HG03280 (cell line): ENCODE measurements around the gene LPAR5.
"Not testable (repeated sequence)": the region's sequence is repeated elsewhere in the genome, so short reads cannot be mapped to it uniquely, and the experiment has no call there.

Experiments
- ATAC-seq: cut with Tn5 transposase; IDR thresholded peaks from one replicate; pipeline ENCODE4 v1.9.1; 2021; ENCODE audit warnings: mild to moderate bottlenecking, moderate library complexity; ENCODE audit not compliant: unreplicated experiment

The LPAR5 gene

GRCh38 chr12:6607751-6608591 lies 27.8 kb downstream of the LPAR5 start:
- ATAC-seq = peak; percentile 27

- ATAC-seq = peak; percentile 1
These were observed 29.2 kb downstream of the LPAR5 start for GRCh38 chr12:6606331-6607131.

- ATAC-seq = no peak
These were observed 30.1 kb downstream of the LPAR5 start for GRCh38 chr12:6605421-6606330.

GRCh38 chr12:6604259-6605029 lies 31.3 kb downstream of the LPAR5 start:
- no peak for ATAC-seq

- no peak for ATAC-seq
These were observed 32.6 kb downstream of the LPAR5 start for GRCh38 chr12:6603095-6603567.

GRCh38 chr12:6602526-6602925 lies 33.2 kb downstream of the LPAR5 start:
- no peak for ATAC-seq

GRCh38 chr12:6595673-6596072 lies 40.1 kb downstream of the LPAR5 start:
- not testable (repeated sequence) for ATAC-seq

- no peak for ATAC-seq
These were observed 43.7 kb downstream of the LPAR5 start for GRCh38 chr12:6592087-6592486.

GRCh38 chr12:6586569-6586968 lies 49.2 kb downstream of the LPAR5 start:
- not testable (repeated sequence) for ATAC-seq

- no peak for ATAC-seq
These were observed 51.5 kb downstream of the LPAR5 start for GRCh38 chr12:6584293-6584692.

GRCh38 chr12:6582959-6583358 lies 52.8 kb downstream of the LPAR5 start:
- no peak for ATAC-seq

- no peak for ATAC-seq
These were observed 53.6 kb downstream of the LPAR5 start for GRCh38 chr12:6582196-6582595.

GRCh38 chr12:6575648-6576047 lies 60.1 kb downstream of the LPAR5 start:
- no peak for ATAC-seq

GRCh38 chr12:6574576-6575295 lies 61.0 kb downstream of the LPAR5 start:
- ATAC-seq = no peak

GRCh38 chr12:6573001-6573400 lies 62.8 kb downstream of the LPAR5 start:
- no peak for ATAC-seq

- ATAC-seq = no peak
These were observed 65.4 kb downstream of the LPAR5 start for GRCh38 chr12:6570264-6570887.

- ATAC-seq = no peak
These were observed 66.0 kb downstream of the LPAR5 start for GRCh38 chr12:6569786-6570185.

- no peak for ATAC-seq
These were observed 66.4 kb downstream of the LPAR5 start for GRCh38 chr12:6569312-6569711.
